Measurements from ENCODE around the gene TRAPPC4.
"Not testable (repeated sequence)": the region's sequence is repeated elsewhere in the genome, so short reads cannot be mapped to it uniquely, and the experiment has no call there.

The TRAPPC4 gene
- 37.2 to 64.5 (median 59.8) reads per million in 3 experiments for total RNA-seq

- peak; percentile 96 for DNase-seq
Measured at GRCh38 chr11:119018074-119018938, at the start of gene TRAPPC4, which contains the start of gene RPS25. TRAPPC4 (plus strand) TSS chr11:119018766; CDS start chr11:119018796, 30 bp downstream. RPS25 (minus strand) TSS chr11:119018343; CDS start chr11:119018284, 59 bp downstream.

- not testable (repeated sequence) for DNase-seq
Measured at GRCh38 chr11:118969508-118969907, 49.1 kb upstream of the TRAPPC4 start.

- DNase-seq = no peak
Measured at GRCh38 chr11:118971646-118972045, 46.9 kb upstream of the TRAPPC4 start, which contains the start of gene FOXR1. FOXR1 (plus strand) TSS chr11:118971761; CDS start chr11:118971932, 171 bp downstream.

GRCh38 chr11:118973985-118974384 is 44.6 kb upstream of the TRAPPC4 start:
- DNase-seq = no peak

GRCh38 chr11:118975771-118976709 is 42.5 kb upstream of the TRAPPC4 start:
- no peak for DNase-seq

- no peak for DNase-seq
Measured at GRCh38 chr11:118979434-118979833, 39.1 kb upstream of the TRAPPC4 start.

GRCh38 chr11:118980191-118980881 is 38.2 kb upstream of the TRAPPC4 start:
- no peak for DNase-seq

GRCh38 chr11:118984337-118984736 is 34.2 kb upstream of the TRAPPC4 start:
- not testable (repeated sequence) for DNase-seq

- DNase-seq = no peak
Measured at GRCh38 chr11:118984825-118985224, 33.7 kb upstream of the TRAPPC4 start.

- DNase-seq = no peak
Measured at GRCh38 chr11:118988280-118988679, 30.3 kb upstream of the TRAPPC4 start.

GRCh38 chr11:118991486-118992038 is 27.0 kb upstream of the TRAPPC4 start:
- not testable (repeated sequence) for DNase-seq

GRCh38 chr11:118996926-118997626 is 21.5 kb upstream of the TRAPPC4 start:
- DNase-seq = peak; percentile 45

- peak; percentile 96 for DNase-seq
Measured at GRCh38 chr11:118997627-118998387, 20.8 kb upstream of the TRAPPC4 start, which contains the start of gene CENATAC. CENATAC (plus strand) TSS chr11:118998138; CDS start chr11:118998198, 60 bp downstream.

GRCh38 chr11:118998388-118998717 is 20.2 kb upstream of the TRAPPC4 start:
- no peak for DNase-seq

GRCh38 chr11:118998822-118999221 is 19.7 kb upstream of the TRAPPC4 start:
- DNase-seq = no peak

GRCh38 chr11:119000906-119001305 is 17.7 kb upstream of the TRAPPC4 start:
- DNase-seq = no peak

GRCh38 chr11:119006656-119007055 is 11.9 kb upstream of the TRAPPC4 start:
- DNase-seq = no peak

- no peak for DNase-seq
Measured at GRCh38 chr11:119011476-119012053, 7.0 kb upstream of the TRAPPC4 start.

- no peak for DNase-seq
Measured at GRCh38 chr11:119012629-119013170, 5.9 kb upstream of the TRAPPC4 start.

Measured in central memory CD4-positive, alpha-beta T cell (primary cell).